ENCODE data around the gene FUOM.

DNA sequence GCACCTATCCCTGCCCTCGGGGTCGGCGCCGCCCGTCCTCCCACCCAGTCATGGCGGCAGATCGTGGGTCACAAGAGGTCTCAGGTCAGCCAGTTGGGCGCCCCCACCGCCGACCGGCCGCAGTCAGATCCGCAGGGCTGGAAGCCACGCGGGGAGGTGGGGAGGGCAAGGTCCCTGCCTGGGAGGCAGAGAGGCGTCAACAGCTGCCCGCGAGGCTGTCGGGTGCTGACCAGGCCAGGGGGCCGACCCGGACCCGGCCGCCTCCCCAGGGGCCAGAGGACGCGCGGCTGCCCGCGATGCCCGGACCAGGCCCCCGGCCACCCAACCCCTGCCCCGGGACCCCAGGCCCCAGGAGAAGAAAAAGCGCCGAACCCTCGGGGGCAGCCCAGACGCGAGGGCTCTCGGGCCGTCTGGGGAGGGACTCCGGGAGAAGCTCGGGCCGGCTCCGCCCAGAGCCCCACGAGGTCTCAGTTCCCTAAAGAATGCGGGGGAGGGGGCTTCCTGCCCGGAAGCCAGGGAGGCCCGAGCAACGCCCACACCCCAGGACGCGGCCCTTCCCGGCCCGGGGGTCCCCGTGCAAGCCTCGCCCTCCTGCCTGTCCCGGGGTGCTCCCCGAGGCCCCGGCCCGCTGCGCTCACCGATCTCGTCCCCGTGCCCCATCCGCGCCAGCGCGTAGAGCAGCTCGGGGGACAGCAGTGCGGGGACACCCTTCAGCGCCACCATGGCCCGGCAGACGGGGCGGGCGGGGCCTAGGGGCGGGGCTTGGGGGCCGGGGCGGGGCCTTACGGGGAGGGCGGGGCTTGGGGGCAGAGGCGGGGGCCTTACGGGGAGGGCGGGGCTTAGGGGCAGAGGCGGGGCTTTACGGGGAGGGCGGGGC is at the start of gene FUOM:
- TF ChIP-seq EZH2 (IDR thresholded peaks at IDR 0.05; ENCODE audit: borderline replicate concordance, low read depth, low read length, poor library complexity, severe bottlenecking): no peak
- TF ChIP-seq, protein P1, sequence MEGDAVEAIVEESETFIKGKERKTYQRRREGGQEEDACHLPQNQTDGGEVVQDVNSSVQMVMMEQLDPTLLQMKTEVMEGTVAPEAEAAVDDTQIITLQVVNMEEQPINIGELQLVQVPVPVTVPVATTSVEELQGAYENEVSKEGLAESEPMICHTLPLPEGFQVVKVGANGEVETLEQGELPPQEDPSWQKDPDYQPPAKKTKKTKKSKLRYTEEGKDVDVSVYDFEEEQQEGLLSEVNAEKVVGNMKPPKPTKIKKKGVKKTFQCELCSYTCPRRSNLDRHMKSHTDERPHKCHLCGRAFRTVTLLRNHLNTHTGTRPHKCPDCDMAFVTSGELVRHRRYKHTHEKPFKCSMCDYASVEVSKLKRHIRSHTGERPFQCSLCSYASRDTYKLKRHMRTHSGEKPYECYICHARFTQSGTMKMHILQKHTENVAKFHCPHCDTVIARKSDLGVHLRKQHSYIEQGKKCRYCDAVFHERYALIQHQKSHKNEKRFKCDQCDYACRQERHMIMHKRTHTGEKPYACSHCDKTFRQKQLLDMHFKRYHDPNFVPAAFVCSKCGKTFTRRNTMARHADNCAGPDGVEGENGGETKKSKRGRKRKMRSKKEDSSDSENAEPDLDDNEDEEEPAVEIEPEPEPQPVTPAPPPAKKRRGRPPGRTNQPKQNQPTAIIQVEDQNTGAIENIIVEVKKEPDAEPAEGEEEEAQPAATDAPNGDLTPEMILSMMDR (conservative IDR thresholded peaks at IDR 0.05; ENCODE audit: low read depth, low read length): no peak

All from A673 (cell line).